Mesenchymal stem cell (in vitro differentiated cells and primary cell): Measurements from ENCODE around the gene RAP1GAP.

ENCODE experiments used
- DNase-seq: peaks from one replicate; pipeline ENCODE4 v3.0.0-alpha.2; 2013
- H2AFZ ChIP-seq: one replicate; pipeline ENCODE4 v1.6.1; 2013; ENCODE audit warnings: low read depth, mild to moderate bottlenecking, control low read depth, inconsistent platforms, low read length, moderate library complexity
- H2AK5ac ChIP-seq: 2 replicates; pipeline ENCODE4 v1.6.1; 2013; ENCODE audit warnings: low read length, moderate library complexity, mild to moderate bottlenecking, inconsistent platforms; ENCODE audit not compliant: severe bottlenecking
- H2BK120ac ChIP-seq: one replicate; pipeline ENCODE4 v1.6.1; 2013; ENCODE audit warnings: low read depth, mild to moderate bottlenecking, inconsistent platforms, low read length, moderate library complexity
- H2BK12ac ChIP-seq, 2 experiments: one replicate each; pipeline ENCODE4 v1.6.1; 2013; ENCODE audit warnings: inconsistent platforms in 2 of 2, low read length in 2 of 2, mild to moderate bottlenecking in 2 of 2, moderate library complexity in 2 of 2, control low read depth in 1 of 2
- H2BK15ac ChIP-seq: one replicate; pipeline ENCODE4 v1.6.1; 2013; ENCODE audit warnings: mild to moderate bottlenecking, low read depth, inconsistent platforms; ENCODE audit not compliant: poor library complexity, severe bottlenecking
- H2BK5ac ChIP-seq: 2 replicates; pipeline ENCODE4 v1.6.1; 2013; ENCODE audit warnings: low read depth, mild to moderate bottlenecking, low read length, control low read depth, inconsistent platforms; ENCODE audit not compliant: poor library complexity, severe bottlenecking
- H3K14ac ChIP-seq, 2 experiments: one replicate each; pipeline ENCODE4 v1.6.1; 2013; ENCODE audit warnings: inconsistent platforms in 2 of 2, low read length in 2 of 2, control low read depth in 1 of 2, mild to moderate bottlenecking in 1 of 2, moderate library complexity in 1 of 2
- H3K18ac ChIP-seq, 2 experiments: one replicate each; pipeline ENCODE4 v1.6.1; 2013; ENCODE audit warnings: inconsistent platforms in 2 of 2, low read length in 2 of 2, control low read depth in 1 of 2, low read depth in 1 of 2, mild to moderate bottlenecking in 1 of 2
- H3K23ac ChIP-seq, 2 experiments: one replicate each; pipeline ENCODE4 v1.6.1; 2013; ENCODE audit warnings: inconsistent platforms in 2 of 2, low read length in 2 of 2, mild to moderate bottlenecking in 2 of 2, moderate library complexity in 2 of 2, control low read depth in 1 of 2
- H3K27ac ChIP-seq: 2 replicates; pipeline ENCODE4 v1.5.1; 2013; ENCODE audit warnings: mild to moderate bottlenecking, moderate library complexity, low read length, control low read depth, inconsistent platforms; ENCODE audit not compliant: poor library complexity, severe bottlenecking
- H3K27me3 ChIP-seq, 2 experiments: 2 replicates each; pipeline versions ENCODE4 v1.6.1 to v1.7.0; 2013; ENCODE audit warnings: low read length in 2 of 2, mild to moderate bottlenecking in 2 of 2, moderate library complexity in 2 of 2, control low read depth in 1 of 2, inconsistent platforms in 1 of 2; ENCODE audit not compliant: control insufficient read depth in 1 of 2, insufficient read depth in 1 of 2
- H3K36me3 ChIP-seq, 2 experiments: 2 replicates each; pipeline versions ENCODE4 v1.6.1 to v1.7.0; 2013; ENCODE audit warnings: low read length in 2 of 2, control low read depth in 1 of 2, inconsistent platforms in 1 of 2, low read depth in 1 of 2, mild to moderate bottlenecking in 1 of 2; ENCODE audit not compliant: insufficient read depth in 2 of 2, control insufficient read depth in 1 of 2
- H3K4ac ChIP-seq, 2 experiments: one replicate each; pipeline ENCODE4 v1.6.1; 2013; ENCODE audit warnings: inconsistent platforms in 2 of 2, low read length in 2 of 2, mild to moderate bottlenecking in 2 of 2, moderate library complexity in 2 of 2, control low read depth in 1 of 2, low read depth in 1 of 2
- H3K4me1 ChIP-seq: 2 replicates; pipeline ENCODE4 v1.6.1; 2013; ENCODE audit warnings: low read depth, low read length, control low read depth; ENCODE audit not compliant: control insufficient read depth, insufficient read depth
- H3K4me2 ChIP-seq: 2 replicates; pipeline ENCODE4 v1.6.1; 2013; ENCODE audit warnings: low read length, mild to moderate bottlenecking, inconsistent platforms; ENCODE audit not compliant: poor library complexity, severe bottlenecking
- H3K4me3 ChIP-seq, 2 experiments: 2 replicates each; pipeline versions ENCODE4 v1.5.1 to v1.7.0; 2013; ENCODE audit warnings: low read length in 2 of 2, mild to moderate bottlenecking in 2 of 2, control low read depth in 1 of 2, low read depth in 1 of 2; ENCODE audit not compliant: insufficient read depth in 1 of 2
- H3K79me1 ChIP-seq: replicated peaks from 2 replicates; pipeline ENCODE4 v1.6.1; 2013; ENCODE audit warnings: mild to moderate bottlenecking, control low read depth, low read length, inconsistent platforms; ENCODE audit not compliant: poor library complexity, severe bottlenecking
- H3K9ac ChIP-seq: 2 replicates; pipeline ENCODE4 v1.7.0; 2013; ENCODE audit warnings: mild to moderate bottlenecking, low read length, moderate library complexity
- H3K9me3 ChIP-seq: 2 replicates; pipeline ENCODE4 v1.7.0; 2013; ENCODE audit warnings: mild to moderate bottlenecking, low read length; ENCODE audit not compliant: control insufficient read depth
- H4K8ac ChIP-seq: one replicate; pipeline ENCODE4 v1.6.1; 2013; ENCODE audit warnings: inconsistent platforms, mild to moderate bottlenecking, low read length, moderate library complexity
- H4K91ac ChIP-seq: one replicate; pipeline ENCODE4 v1.6.1; 2013; ENCODE audit warnings: mild to moderate bottlenecking, low read length, inconsistent platforms
- WGBS: methylation state at CpG from one replicate; pipeline ENCODE4 v1.1.7; 2013; ENCODE audit warnings: mixed read lengths; 5-methylcytosine and 5-hydroxymethylcytosine counted together

Gene RAP1GAP

DNA sequence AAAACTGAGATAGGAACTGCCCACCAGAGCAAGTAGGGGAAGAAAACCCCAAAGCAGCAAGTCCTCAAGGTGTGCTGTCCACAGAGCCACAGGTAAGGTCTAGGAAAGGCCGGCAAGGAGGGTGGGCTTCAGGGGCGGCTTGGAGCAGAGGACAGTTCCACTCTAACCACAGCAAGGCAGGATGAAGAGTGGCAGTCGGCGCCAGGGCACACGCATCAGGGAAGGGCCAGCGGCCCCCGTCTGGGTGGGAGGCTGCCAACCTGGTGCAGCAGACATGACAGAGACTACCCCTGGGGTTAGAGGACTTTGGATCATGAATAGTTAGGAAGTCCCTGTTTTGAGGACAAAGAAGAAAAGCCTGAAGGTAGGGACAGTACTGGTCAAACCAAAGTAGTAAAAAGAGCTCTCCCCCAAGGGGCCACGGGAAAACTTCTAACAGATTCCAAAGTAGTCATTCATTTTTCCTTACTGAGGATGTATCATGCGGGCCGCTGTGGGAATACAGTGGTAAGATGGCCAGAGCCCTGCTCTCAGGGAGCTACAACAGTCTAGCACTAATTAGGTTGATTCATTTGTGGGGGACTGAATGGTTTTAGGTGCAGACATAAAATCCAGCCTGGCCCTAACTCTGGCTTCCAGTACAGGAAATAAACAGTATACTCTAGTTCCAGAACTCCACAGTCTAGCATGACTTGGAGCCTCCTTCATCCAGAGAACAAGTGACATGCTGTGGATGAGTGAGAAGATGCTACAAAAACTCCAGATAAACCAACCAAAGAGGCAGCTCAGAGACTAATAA lies 3.5 kb upstream of the RAP1GAP start:
- 93% methylated on average over 9 of the region's 10 CpGs for WGBS
- Histone ChIP-seq H3K4ac (no peak overlapping the region), H3K23ac (peak overlapping the region in 1 of 2 experiments; percentile 1), H3K18ac (no peak overlapping the region), H2BK120ac (no peak overlapping the region), H3K27ac (no peak overlapping the region), H3K4me3 (peak overlapping the region in 1 of 2 experiments; percentile 0), H3K9me3 (no peaks in the 10 kb centered on the region), H3K14ac (no peak overlapping the region), H4K91ac (no peak overlapping the region), H3K36me3 (peaks cover 3 to 15% of the 10 kb centered on the region in 2 experiments), H2BK15ac (no peak overlapping the region), H3K4me1 (peaks cover 31% of the 10 kb centered on the region), H3K4me2 (no peak overlapping the region), H2AK5ac (no peak overlapping the region), H3K27me3 (peaks cover 31 to 45% of the 10 kb centered on the region in 2 experiments), H2BK5ac (no peak overlapping the region), H2BK12ac (no peak overlapping the region), H2AFZ (no peak overlapping the region), H4K8ac (no peak overlapping the region), H3K79me1 (no peaks in the 10 kb centered on the region), H3K9ac (peak overlapping the region; percentile 72)
- peak; percentile 14 for DNase-seq

DNA sequence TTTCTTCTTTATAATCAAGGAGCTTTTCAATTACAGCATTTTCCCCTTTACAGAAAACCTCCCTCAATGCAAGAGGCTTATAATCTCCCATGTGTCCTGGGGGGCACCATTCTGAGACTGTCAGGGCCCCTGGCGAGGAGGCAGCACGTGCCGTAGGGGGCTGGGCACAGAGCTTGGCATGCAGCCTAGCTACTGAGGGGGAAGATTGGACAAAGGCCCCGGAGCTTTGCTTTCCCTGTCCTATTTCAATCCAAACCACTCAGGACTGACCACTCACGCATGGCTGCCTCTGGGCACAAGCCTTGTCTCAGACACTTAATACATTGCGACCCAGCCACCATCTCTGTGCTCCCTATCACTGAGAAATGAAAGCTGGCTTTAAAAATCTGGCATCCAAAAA lies 2.8 kb upstream of the RAP1GAP start:
- Histone ChIP-seq H2BK15ac (no peak overlapping the region), H3K4me2 (no peak overlapping the region), H3K27me3 (peaks cover 38 to 52% of the 10 kb centered on the region in 2 experiments), H2AK5ac (no peak overlapping the region), H3K9me3 (no peaks in the 10 kb centered on the region), H2AFZ (no peak overlapping the region), H3K79me1 (no peaks in the 10 kb centered on the region), H3K4me1 (peaks cover 27% of the 10 kb centered on the region), H3K27ac (no peak overlapping the region), H3K4ac (no peak overlapping the region), H3K14ac (no peak overlapping the region), H2BK120ac (no peak overlapping the region), H2BK5ac (no peak overlapping the region), H2BK12ac (no peak overlapping the region), H4K91ac (no peak overlapping the region), H3K4me3 (no peak overlapping the region), H3K36me3 (peaks cover 0 to 7% of the 10 kb centered on the region in 2 experiments), H4K8ac (no peak overlapping the region), H3K18ac (no peak overlapping the region), H3K9ac (no peak overlapping the region), H3K23ac (no peak overlapping the region)
- WGBS: 97% methylated on average over 6 of the region's 6 CpGs
- no peak for DNase-seq

DNA sequence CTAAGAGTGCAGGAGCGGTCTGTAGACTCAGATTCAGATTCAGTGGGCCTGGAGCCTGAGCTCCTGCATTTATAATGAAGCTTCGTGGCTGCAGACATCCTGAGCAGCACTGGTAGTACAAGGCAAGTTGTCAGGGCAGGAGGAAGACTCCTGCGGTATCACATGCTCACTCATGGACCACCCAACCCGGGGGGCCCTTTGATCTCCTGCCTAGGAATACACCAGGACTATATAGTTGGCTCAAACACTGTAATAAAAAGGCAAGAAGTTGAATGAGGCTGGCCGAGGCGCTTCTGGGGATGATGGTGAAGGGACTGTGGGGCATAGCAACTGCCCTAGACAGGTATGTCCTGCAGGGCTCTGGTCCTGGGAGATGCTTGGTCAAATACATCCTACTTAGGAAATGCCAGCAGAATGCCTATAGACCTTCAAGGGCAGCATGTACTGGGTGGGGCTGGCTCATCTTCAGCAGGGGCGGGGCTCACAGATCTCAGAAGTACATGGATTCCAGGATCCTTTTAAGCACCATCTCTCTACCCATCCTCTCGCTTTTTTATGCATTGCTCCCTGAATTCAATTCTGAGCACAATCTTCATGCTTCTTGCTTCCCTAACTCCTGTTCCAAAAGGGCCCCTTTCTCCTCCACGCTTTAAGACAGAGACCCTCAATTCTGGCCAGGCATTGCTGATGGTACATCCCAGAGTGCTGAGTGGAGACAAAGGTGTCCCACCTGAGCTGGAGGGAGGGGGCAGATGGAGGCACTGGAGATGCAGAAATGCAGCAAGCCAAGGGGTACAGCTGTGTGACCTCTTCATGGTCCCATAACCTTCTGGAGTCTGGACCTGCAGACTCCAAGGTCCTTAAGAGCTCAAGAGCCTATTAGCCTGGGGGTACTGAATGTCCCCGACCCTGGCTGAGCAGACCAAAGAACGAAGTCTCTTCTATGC lies 2.1 kb upstream of the RAP1GAP start:
- no peaks in the 10 kb centered on the region for H3K79me1 ChIP-seq
- no peak overlapping the region for H3K18ac ChIP-seq
- no peak overlapping the region for H2BK12ac ChIP-seq
- H4K8ac ChIP-seq: no peak overlapping the region
- H3K4me3 ChIP-seq: no peak overlapping the region
- no peak overlapping the region for H2AFZ ChIP-seq
- H2BK120ac ChIP-seq: no peak overlapping the region
- H3K14ac ChIP-seq: no peak overlapping the region
- H2AK5ac ChIP-seq: no peak overlapping the region
- H3K27me3 ChIP-seq: peaks cover 41 to 59% of the 10 kb centered on the region in 2 experiments
- H3K9me3 ChIP-seq: no peaks in the 10 kb centered on the region
- H3K4ac ChIP-seq: no peak overlapping the region
- peaks cover 29% of the 10 kb centered on the region for H3K4me1 ChIP-seq
- 81% methylated on average over 11 of the region's 11 CpGs for WGBS
- no peak overlapping the region for H3K4me2 ChIP-seq
- H4K91ac ChIP-seq: no peak overlapping the region
- DNase-seq: no peak
- H3K23ac ChIP-seq: no peak overlapping the region
- H2BK15ac ChIP-seq: no peak overlapping the region
- no peak overlapping the region for H3K9ac ChIP-seq
- H2BK5ac ChIP-seq: no peak overlapping the region
- peaks cover 0 to under 1% of the 10 kb centered on the region in 2 experiments for H3K36me3 ChIP-seq
- no peak overlapping the region for H3K27ac ChIP-seq
